GM21619 (cell line): ENCODE data around the gene ALG1.

Experiments used
- ATAC-seq: cut with Tn5 transposase; IDR thresholded peaks from one replicate; pipeline ENCODE4 v1.9.1; 2021; ENCODE audit not compliant: unreplicated experiment

The ALG1 gene

GRCh38 chr16:5071681-5072333 lies at the start of gene ALG1:
Gene ALG1 (plus strand): TSS chr16:5071843. CDS start chr16:5071850, 7 bp downstream.
- peak; percentile 83 for ATAC-seq

GRCh38 chr16:5022521-5022920 lies 49.1 kb upstream of the ALG1 start:
- no peak for ATAC-seq

- no peak for ATAC-seq
Observed at GRCh38 chr16:5024632-5025031, 47.0 kb upstream of the ALG1 start.

- no peak for ATAC-seq
Observed at GRCh38 chr16:5025171-5025632, 46.4 kb upstream of the ALG1 start.

GRCh38 chr16:5026664-5027063 lies 45.0 kb upstream of the ALG1 start:
- no peak for ATAC-seq

GRCh38 chr16:5027086-5027485 lies 44.6 kb upstream of the ALG1 start:
- no peak for ATAC-seq

- no peak for ATAC-seq
Observed at GRCh38 chr16:5027575-5028235, 43.9 kb upstream of the ALG1 start.

GRCh38 chr16:5028950-5029475 lies 42.6 kb upstream of the ALG1 start:
- ATAC-seq = no peak

- no peak for ATAC-seq
Observed at GRCh38 chr16:5030251-5030870, 41.3 kb upstream of the ALG1 start.

GRCh38 chr16:5031601-5032000 lies 40.0 kb upstream of the ALG1 start:
- no peak for ATAC-seq

GRCh38 chr16:5032748-5033167 lies 38.9 kb upstream of the ALG1 start:
- ATAC-seq = no peak

- ATAC-seq = peak; percentile 93
Observed at GRCh38 chr16:5033256-5034166, 38.1 kb upstream of the ALG1 start, which contains the start of gene NAGPA. Gene NAGPA (minus strand): TSS chr16:5033935. CDS start chr16:5033914, 21 bp downstream.

GRCh38 chr16:5034167-5034523 lies 37.5 kb upstream of the ALG1 start:
- no peak for ATAC-seq

- no peak for ATAC-seq
Observed at GRCh38 chr16:5035909-5036227, 35.8 kb upstream of the ALG1 start.

GRCh38 chr16:5036228-5037156 lies 35.2 kb upstream of the ALG1 start:
- no peak for ATAC-seq

GRCh38 chr16:5040451-5040850 lies 31.2 kb upstream of the ALG1 start:
- no peak for ATAC-seq

GRCh38 chr16:5041600-5042133 lies 30.0 kb upstream of the ALG1 start:
- peak; percentile 80 for ATAC-seq

- ATAC-seq = no peak
Observed at GRCh38 chr16:5042574-5043171, 29.0 kb upstream of the ALG1 start.

- ATAC-seq = no peak
Observed at GRCh38 chr16:5044011-5044540, 27.6 kb upstream of the ALG1 start.
